Fibroblast of lung (primary cell): ENCODE data around the gene SLC16A3. TPM values are rescaled to one million over a fixed set of nuclear protein-coding genes. Genes with fewer than 3 reads are reported as not detected.

Experiments used
- DNase-seq, 2 donors: peaks; one replicate each; pipeline versions ENCODE4 v3.0.0 to v3.0.0-alpha.2; 2010; ENCODE audit warnings: low read depth in 2 of 2
- H2AFZ ChIP-seq: 2 replicates; pipeline ENCODE4 v1.5.1; 2012; ENCODE audit warnings: low read length, control low read depth, inconsistent platforms
- H3K27ac ChIP-seq: 2 replicates; pipeline ENCODE4 v1.5.1; 2011; ENCODE audit warnings: low read length, control low read depth; ENCODE audit not compliant: insufficient read depth
- H3K27me3 ChIP-seq: 2 replicates; pipeline ENCODE4 v1.5.1; 2011; ENCODE audit warnings: mild to moderate bottlenecking, low read length; ENCODE audit not compliant: control insufficient read depth, insufficient read depth
- H3K36me3 ChIP-seq: 2 replicates; pipeline ENCODE4 v1.5.1; 2011; ENCODE audit warnings: low read length; ENCODE audit not compliant: control insufficient read depth, insufficient read depth
- H3K4me1 ChIP-seq: 2 replicates; pipeline ENCODE4 v1.5.1; 2011; ENCODE audit warnings: low read length; ENCODE audit not compliant: control insufficient read depth, insufficient read depth; ENCODE audit errors: extremely low read depth
- H3K4me2 ChIP-seq: 2 replicates; pipeline ENCODE4 v1.5.1; 2011; ENCODE audit warnings: low read length, control low read depth; ENCODE audit not compliant: insufficient read depth; ENCODE audit errors: extremely low read depth
- H3K4me3 ChIP-seq, 4 experiments: fragments of 200-600 bp in 1 of 4; sonication (generic) in 1 of 4; replicated peaks in 1 of 4; 2 replicates each; pipeline ENCODE4 v1.5.1; 2011 to 2016; ENCODE audit warnings: low read length in 4 of 4, low read depth in 3 of 4, mild to moderate bottlenecking in 3 of 4, control low read depth in 2 of 4, inconsistent platforms in 1 of 4, mixed read lengths in 1 of 4; ENCODE audit not compliant: insufficient read depth in 1 of 4; ENCODE audit errors: control extremely low read depth in 1 of 4
- H3K79me2 ChIP-seq: 2 replicates; pipeline ENCODE4 v1.5.1; 2012; ENCODE audit warnings: mild to moderate bottlenecking, low read length, inconsistent platforms; ENCODE audit not compliant: control insufficient read depth, insufficient read depth
- H3K9ac ChIP-seq: 2 replicates; pipeline ENCODE4 v1.5.1; 2011; ENCODE audit warnings: mild to moderate bottlenecking, low read length, control low read depth; ENCODE audit not compliant: insufficient read depth
- H3K9me3 ChIP-seq: 2 replicates; pipeline ENCODE4 v1.5.1; 2012; ENCODE audit warnings: low read depth, low read length; ENCODE audit not compliant: control insufficient read depth, insufficient read depth
- H4K20me1 ChIP-seq: 2 replicates; pipeline ENCODE4 v1.5.1; 2011; ENCODE audit warnings: low read length; ENCODE audit not compliant: control insufficient read depth, insufficient read depth; ENCODE audit errors: extremely low read depth
- CTCF ChIP-seq, 2 donors: IDR thresholded peaks in 1 of 2; conservative IDR thresholded peaks in 1 of 2; 1 replicate in 1 of 2; 2 replicates in 1 of 2; pipeline ENCODE4 v1.5.1; 2011 to 2012; ENCODE audit warnings: low read length in 2 of 2, control low read depth in 1 of 2, inconsistent platforms in 1 of 2, low read depth in 1 of 2, mild to moderate bottlenecking in 1 of 2
- EZH2 ChIP-seq: IDR thresholded peaks from 2 replicates; pipeline ENCODE4 v1.5.1; 2012; ENCODE audit warnings: low read length, control low read depth, mild to moderate bottlenecking; ENCODE audit errors: missing control alignments
- polyA plus RNA-seq, 2 donors: library from polyadenylated mRNA; depleted of rRNA in 1 of 2; stranded (reverse) in 1 of 2; unstranded in 1 of 2; fragments of >200 nt; gene quantifications; 2 replicates each; pipeline ENCODE4 v1.2.1, GENCODE V29; 2011 to 2012; ENCODE audit warnings: missing spikeins in 1 of 2
- total RNA-seq: library from RNA; depleted of rRNA; stranded (reverse); fragments of >200 nt; gene quantifications from 2 replicates; pipeline ENCODE4 v1.2.1, GENCODE V29; 2014

SLC16A3 gene
- total and polyA plus RNA-seq, 2 donors (not counting 1 experiment from before 2014, with no cell fraction given) = 71.0 to 107 TPM

DNA sequence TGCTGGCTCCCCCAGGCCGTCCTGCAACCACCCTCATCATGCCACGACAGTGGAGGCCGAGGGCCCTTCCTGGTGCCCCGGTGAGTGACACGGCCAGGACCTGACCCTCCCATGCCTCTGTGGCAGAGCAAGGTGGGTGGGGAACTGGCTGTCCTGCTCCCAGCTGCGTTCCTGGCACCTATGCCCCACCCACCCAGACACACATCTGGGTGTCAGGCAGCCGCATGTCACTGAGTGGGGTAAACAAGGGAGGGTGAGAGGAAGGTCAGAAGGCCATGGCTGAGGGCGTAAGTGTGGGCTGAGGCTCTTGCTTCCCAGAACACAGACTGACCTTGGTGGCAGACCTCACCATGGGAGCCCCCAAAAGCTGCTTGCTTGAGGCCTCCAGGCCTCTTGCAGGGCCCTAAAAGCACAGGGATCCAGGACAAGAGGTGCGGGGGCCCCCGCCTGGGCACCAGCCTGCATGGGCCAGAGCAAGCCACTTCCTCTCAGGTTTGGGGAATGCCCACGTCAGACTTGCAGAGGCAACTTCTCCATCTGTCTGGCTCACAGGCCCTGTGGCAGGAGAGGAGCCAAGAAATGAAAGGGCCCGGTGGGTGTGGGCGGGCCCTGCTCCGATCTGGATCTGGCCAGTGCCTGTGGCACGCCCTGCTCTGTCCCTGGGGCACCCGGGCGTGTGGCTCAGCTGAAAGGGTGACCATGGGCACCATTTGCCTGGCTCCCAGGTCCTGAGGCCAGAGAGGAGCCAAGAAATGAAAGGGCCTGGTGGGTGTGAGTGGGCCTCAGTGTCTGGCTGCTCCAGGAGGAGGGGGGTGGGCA, 12.3 kb upstream of the SLC16A3 start:
- Histone ChIP-seq H3K27me3 (no peaks in the 10 kb centered on the region), H3K4me1 (peaks cover 30% of the 10 kb centered on the region), H4K20me1 (no peaks in the 10 kb centered on the region), H3K4me3 (no peak overlapping the region), H3K79me2 (peaks cover 3% of the 10 kb centered on the region), H3K9me3 (no peaks in the 10 kb centered on the region), H2AFZ (no peak overlapping the region), H3K36me3 (no peaks in the 10 kb centered on the region), H3K27ac (peak overlapping the region; percentile 97), H3K4me2 (no peak overlapping the region), H3K9ac (peak overlapping the region; percentile 55)
- peak; percentile 76 to 91 for DNase-seq
- TF ChIP-seq EZH2 (no peak), CTCF (conservative IDR thresholded peaks at IDR 0.05 in 1 of 2, IDR thresholded peaks at IDR 0.05 in 1 of 2; ENCODE audit: low read depth in 1 of 2, low read length in 2 of 2) (no peak)

DNA sequence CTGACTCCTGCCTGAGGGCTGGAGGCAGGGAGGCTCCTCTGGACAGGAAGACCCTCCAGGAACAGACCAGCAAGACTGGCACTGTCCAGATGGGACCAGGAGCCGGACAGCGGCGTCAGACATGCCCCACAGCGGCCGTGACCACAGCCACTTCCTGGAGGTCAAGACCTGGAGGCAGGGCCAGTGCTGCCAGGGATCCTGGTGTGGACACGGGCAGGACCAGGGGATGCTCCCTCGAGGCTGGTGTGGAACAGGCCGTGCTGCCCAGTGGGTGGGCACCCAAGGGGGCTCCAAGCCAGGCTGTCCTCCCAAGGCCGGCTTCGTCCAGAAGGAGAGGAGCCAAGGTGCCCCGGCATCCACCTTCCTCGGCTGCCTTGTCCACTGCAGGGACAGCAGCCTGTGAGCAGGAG, 11.7 kb upstream of the SLC16A3 start:
- Histone ChIP-seq H4K20me1 (no peaks in the 10 kb centered on the region), H3K9ac (peak overlapping the region; percentile 55), H3K4me2 (no peak overlapping the region), H3K27ac (peak overlapping the region; percentile 97), H2AFZ (no peak overlapping the region), H3K4me3 (no peak overlapping the region), H3K27me3 (no peaks in the 10 kb centered on the region), H3K79me2 (no peaks in the 10 kb centered on the region), H3K9me3 (no peaks in the 10 kb centered on the region), H3K4me1 (peaks cover 25% of the 10 kb centered on the region), H3K36me3 (no peaks in the 10 kb centered on the region)
- TF ChIP-seq EZH2 (no peak), CTCF (conservative IDR thresholded peaks at IDR 0.05 in 1 of 2, IDR thresholded peaks at IDR 0.05 in 1 of 2; ENCODE audit: low read depth in 1 of 2, low read length in 2 of 2) (no peak)
- DNase-seq = peak in 1 of 2 donors; percentile 31

- H4K20me1 ChIP-seq = no peaks in the 10 kb centered on the region
- no peaks in the 10 kb centered on the region for H3K79me2 ChIP-seq
- H3K27me3 ChIP-seq = no peaks in the 10 kb centered on the region
- no peaks in the 10 kb centered on the region for H3K9me3 ChIP-seq
- no peaks in the 10 kb centered on the region for H3K36me3 ChIP-seq
- no peak overlapping the region for H3K4me3 ChIP-seq
- H3K9ac ChIP-seq = peak overlapping the region; percentile 55
- DNase-seq = peak; percentile 86 to 94
- peak overlapping the region; percentile 5 for H3K4me2 ChIP-seq
- peaks cover 25% of the 10 kb centered on the region for H3K4me1 ChIP-seq
- TF ChIP-seq EZH2 = no peak
- H3K27ac ChIP-seq = peak overlapping the region; percentile 97
- no peak overlapping the region for H2AFZ ChIP-seq
Observed at GRCh38 chr17:82217530-82218204, 11.2 kb upstream of the SLC16A3 start.
